GM12872 (cell line): ENCODE results near the gene PPEF2.

Experiments
- TF ChIP-seq, protein P1 (sequence below): IDR thresholded peaks from 3 replicates; pipeline ENCODE4 v1.5.1; 2011; ENCODE audit warnings: low read depth, mild to moderate bottlenecking, low read length, moderate library complexity; ENCODE audit not compliant: insufficient read depth

Gene PPEF2

DNA sequence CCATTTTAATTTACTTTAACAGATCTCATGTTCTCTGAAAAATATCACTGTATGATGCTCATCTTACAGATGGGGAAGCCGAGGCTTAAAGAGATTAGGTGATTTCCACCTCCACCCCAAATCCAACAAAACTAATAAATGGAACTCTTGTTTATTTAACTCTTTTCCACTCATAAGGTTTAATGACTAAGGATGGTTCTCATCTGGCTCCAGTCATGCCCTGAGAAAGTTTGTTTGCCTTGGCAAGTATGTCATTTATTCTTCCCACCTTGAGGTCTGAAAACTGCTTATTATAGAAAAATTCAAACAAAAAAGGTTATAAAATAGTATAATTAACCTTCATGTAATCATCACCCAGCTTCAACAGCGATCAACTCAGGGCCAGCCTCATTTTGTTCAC, 56.3 kb downstream of the PPEF2 start:
- TF ChIP-seq, protein P1, sequence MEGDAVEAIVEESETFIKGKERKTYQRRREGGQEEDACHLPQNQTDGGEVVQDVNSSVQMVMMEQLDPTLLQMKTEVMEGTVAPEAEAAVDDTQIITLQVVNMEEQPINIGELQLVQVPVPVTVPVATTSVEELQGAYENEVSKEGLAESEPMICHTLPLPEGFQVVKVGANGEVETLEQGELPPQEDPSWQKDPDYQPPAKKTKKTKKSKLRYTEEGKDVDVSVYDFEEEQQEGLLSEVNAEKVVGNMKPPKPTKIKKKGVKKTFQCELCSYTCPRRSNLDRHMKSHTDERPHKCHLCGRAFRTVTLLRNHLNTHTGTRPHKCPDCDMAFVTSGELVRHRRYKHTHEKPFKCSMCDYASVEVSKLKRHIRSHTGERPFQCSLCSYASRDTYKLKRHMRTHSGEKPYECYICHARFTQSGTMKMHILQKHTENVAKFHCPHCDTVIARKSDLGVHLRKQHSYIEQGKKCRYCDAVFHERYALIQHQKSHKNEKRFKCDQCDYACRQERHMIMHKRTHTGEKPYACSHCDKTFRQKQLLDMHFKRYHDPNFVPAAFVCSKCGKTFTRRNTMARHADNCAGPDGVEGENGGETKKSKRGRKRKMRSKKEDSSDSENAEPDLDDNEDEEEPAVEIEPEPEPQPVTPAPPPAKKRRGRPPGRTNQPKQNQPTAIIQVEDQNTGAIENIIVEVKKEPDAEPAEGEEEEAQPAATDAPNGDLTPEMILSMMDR = no peak

GRCh38 chr4:75844151-75844662, 58.0 kb downstream of the PPEF2 start:
- TF ChIP-seq, protein P1 = no peak

DNA sequence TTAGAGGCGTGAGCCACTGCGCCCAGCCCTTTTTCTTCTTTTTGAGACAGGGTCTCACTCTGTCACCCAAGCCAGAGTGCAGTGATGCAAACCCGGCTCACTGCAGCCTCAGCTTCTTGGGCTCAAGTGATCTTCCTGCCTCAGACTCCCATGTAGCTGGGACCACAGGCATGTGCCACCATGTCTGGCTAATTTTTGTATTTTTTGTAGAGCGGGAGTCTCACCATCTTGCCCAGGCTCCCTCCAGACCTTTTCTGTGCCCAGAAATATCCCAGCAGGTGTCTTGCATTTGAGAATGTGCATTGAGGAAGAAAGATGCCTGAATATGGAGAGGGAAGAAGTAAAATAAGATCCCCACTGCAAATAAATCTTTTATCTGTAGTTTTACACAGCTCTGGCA, 58.7 kb downstream of the PPEF2 start:
- TF ChIP-seq, protein P1 = no peak

GRCh38 chr4:75841641-75842520, 60.4 kb downstream of the PPEF2 start:
- TF ChIP-seq, protein P1 = no peak

DNA sequence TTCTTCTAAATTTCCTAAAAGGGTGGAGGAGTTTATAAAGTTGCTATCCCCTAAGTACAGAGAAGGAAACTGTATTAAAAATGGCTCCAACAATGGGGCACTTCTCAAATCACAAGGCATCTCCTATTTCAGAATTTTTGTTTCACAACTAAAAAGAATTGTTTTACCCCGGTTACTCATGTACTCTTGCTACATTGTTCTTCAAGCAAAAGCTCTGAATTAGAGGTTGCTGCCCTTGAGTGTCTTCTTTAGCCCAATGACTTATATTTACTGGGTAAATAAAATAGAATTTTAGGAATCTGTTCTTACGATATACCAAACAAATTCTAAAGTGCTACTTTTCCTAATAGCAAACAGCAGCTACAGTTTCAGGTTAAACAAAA, 67.5 kb downstream of the PPEF2 start:
- TF ChIP-seq, protein P1 = no peak

GRCh38 chr4:75834095-75834771, 68.0 kb downstream of the PPEF2 start:
- TF ChIP-seq, protein P1 = no peak

GRCh38 chr4:75831856-75832405, 70.3 kb downstream of the PPEF2 start:
- TF ChIP-seq, protein P1 = no peak
